Tibial artery (tissue), 4 donors: ENCODE measurements around the gene CHST11.

ENCODE experiments used
- DNase-seq, 2 donors: peaks; one replicate each; pipeline ENCODE4 v3.0.0-alpha.2; 2019
- H3K27ac ChIP-seq, 2 donors: fragments of 200-600 bp; sonication (generic) in 1 of 2; 1 replicate in 1 of 2; 2 replicates in 1 of 2; pipeline ENCODE4 v1.5.1; 2018 to 2019; ENCODE audit warnings: mild to moderate bottlenecking in 1 of 2
- H3K27me3 ChIP-seq, 2 donors: fragments of 200-600 bp; sonication (generic) in 1 of 2; one replicate each; pipeline versions ENCODE4 v1.5.1 to v1.6.0; 2016 to 2019
- H3K36me3 ChIP-seq, 3 donors: fragments of 200-600 bp; sonication (generic) in 2 of 3; one replicate each; pipeline ENCODE4 v1.5.1; 2016 to 2019; ENCODE audit warnings: mild to moderate bottlenecking in 2 of 3
- H3K4me1 ChIP-seq, 4 donors: fragments of 200-600 bp; sonication (generic) in 2 of 4; 1 replicate in 3 of 4; 2 replicates in 1 of 4; pipeline ENCODE4 v1.5.1; 2016 to 2019
- H3K4me3 ChIP-seq, 2 donors: fragments of 200-600 bp; sonication (generic) in 1 of 2; 1 replicate in 1 of 2; 2 replicates in 1 of 2; pipeline ENCODE4 v1.5.1; 2018 to 2019; ENCODE audit warnings: mild to moderate bottlenecking in 2 of 2
- H3K9me3 ChIP-seq, 3 donors: fragments of 200-600 bp; sonication (generic) in 1 of 3; one replicate each; pipeline ENCODE4 v1.5.1; 2016 to 2019
- CTCF ChIP-seq, 2 experiments: fragments of 200-600 bp in 1 of 2; fragments of 450-650 bp in 1 of 2; IDR thresholded peaks; one replicate each; pipeline ENCODE4 v1.5.1; 2017 to 2019; ENCODE audit warnings: antibody characterized with exemption in 2 of 2, mild to moderate bottlenecking in 1 of 2, moderate library complexity in 1 of 2
- intact Hi-C: fragments of 100-400 bp; cut with DNase I; formaldehyde crosslinking; loops from one replicate; pipeline ENCODE4 v1.15.0; 2023; ENCODE audit warnings: low total_unique reads

CHST11 gene

DNA sequence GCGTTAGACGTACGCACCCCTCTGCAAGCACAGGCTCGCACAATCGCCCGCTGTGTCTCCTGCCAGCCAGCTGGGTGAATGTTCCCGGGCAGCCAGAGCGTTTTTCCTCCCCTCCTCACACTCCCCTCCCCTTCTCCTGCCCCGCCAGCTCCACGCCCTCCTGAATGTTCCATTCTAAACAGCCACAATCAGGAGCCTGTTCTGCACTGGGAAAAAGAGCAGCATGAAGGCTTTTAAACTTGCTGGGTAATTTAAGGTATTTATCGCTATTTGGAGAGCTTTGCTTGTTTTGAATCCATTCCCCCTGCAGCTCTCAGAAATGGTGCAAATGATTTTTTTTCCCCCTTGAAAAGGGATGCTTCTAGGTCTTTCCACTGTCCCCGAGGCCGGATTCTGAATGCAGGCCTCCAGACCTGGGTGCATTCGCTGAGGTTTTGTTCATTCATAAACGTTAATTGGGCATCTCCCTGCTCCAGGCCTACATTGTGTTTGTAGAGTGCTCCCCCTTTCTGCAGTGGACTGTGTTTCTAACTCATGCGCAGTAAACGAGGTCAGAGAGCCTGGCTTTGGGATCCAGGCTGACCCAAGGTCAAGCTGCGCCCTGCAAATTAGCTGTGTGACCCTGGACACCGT, 212.5 kb downstream of the CHST11 start:
- Histone ChIP-seq H3K4me3 (peak overlapping the region in 1 of 2 donors; percentile 2), H3K27ac (peak overlapping the region; percentile 74 to 75), H3K36me3 (no peaks in the 10 kb centered on the region), H3K27me3 (no peaks in the 10 kb centered on the region), H3K9me3 (no peaks in the 10 kb centered on the region), H3K4me1 (peaks cover 6 to 63% (median 49%) of the 10 kb centered on the region in 4 donors)
- TF ChIP-seq CTCF (IDR thresholded peaks at IDR 0.05), result no peak
- intact Hi-C loops, result no loop called here
- DNase-seq, result peak in 1 of 2 donors; percentile 90

GRCh38 chr12:104669851-104670337, 213.1 kb downstream of the CHST11 start:
- Histone ChIP-seq H3K27ac (peak overlapping the region; percentile 74 to 75), H3K9me3 (no peaks in the 10 kb centered on the region)
- intact Hi-C loops, result loop anchor here (5.0 kb wide), 1 partner anchor 213 kb away; the partner anchor contains the start of gene CHST11

GRCh38 chr12:104670439-104671408, 214.0 kb downstream of the CHST11 start:
- Histone ChIP-seq H3K4me3 (no peak overlapping the region), H3K27ac (peak overlapping the region; percentile 74 to 75)

More at GRCh38 chr12:104669851-104670337, 213.1 kb downstream of the CHST11 start:
- H3K27me3 ChIP-seq, result no peaks in the 10 kb centered on the region
- no peak for TF ChIP-seq CTCF (IDR thresholded peaks at IDR 0.05)
- H3K4me3 ChIP-seq, result no peak overlapping the region
- H3K36me3 ChIP-seq, result no peaks in the 10 kb centered on the region
- peak in 1 of 2 donors; percentile 40 for DNase-seq
- peaks cover 6 to 64% (median 49%) of the 10 kb centered on the region in 4 donors for H3K4me1 ChIP-seq

DNA sequence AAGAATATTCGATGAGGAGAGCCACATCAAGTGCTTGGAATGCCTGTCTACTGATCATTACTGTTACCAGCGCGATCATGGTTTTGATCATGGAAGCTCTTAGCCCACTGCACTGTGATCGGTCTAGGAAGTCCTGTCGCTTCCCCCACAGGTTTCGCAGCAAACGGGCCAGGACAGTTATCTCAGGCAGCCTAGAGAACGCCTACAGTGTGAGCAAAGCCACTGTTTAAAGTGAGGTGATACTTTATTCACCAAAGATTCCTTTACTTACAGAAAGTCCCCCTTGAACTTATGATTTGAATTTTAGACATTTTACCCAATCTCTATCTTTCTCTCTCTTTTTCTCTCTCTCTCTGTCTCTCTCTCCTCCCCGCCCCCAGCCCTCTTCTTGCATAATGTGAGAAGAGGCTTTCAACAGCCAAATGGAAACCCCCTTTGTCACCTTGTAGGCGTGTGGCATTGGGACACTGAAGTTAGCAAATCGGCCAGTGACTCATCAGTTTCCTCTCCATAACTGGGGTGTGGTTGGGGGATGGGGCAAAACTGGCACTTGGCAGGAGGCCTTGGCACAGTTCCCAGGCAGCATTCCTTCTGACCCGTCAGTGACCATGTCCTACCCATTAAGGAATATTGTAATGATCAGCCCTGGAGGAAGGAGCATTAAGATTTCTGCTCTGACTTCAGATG, 214.8 kb downstream of the CHST11 start:
- peaks cover 6 to 64% (median 49%) of the 10 kb centered on the region in 4 donors for H3K4me1 ChIP-seq
- intact Hi-C loops, result loop anchor here (5.0 kb wide), 1 partner anchor 214 kb away; the partner anchor contains the start of gene CHST11
- H3K4me3 ChIP-seq, result no peak overlapping the region
- DNase-seq, result peak; percentile 90 to 97
- peak in 1 of 2 experiments; percentile 28 for TF ChIP-seq CTCF (IDR thresholded peaks at IDR 0.05)
- no peaks in the 10 kb centered on the region for H3K9me3 ChIP-seq
- no peaks in the 10 kb centered on the region for H3K36me3 ChIP-seq
- H3K27ac ChIP-seq, result peak overlapping the region; percentile 74 to 75
- no peaks in the 10 kb centered on the region for H3K27me3 ChIP-seq

More at GRCh38 chr12:104670439-104671408, 214.0 kb downstream of the CHST11 start:
- Histone ChIP-seq H3K27me3 (no peaks in the 10 kb centered on the region), H3K4me1 (peaks cover 6 to 64% (median 49%) of the 10 kb centered on the region in 4 donors), H3K36me3 (no peaks in the 10 kb centered on the region), H3K9me3 (no peaks in the 10 kb centered on the region)
- no peak for TF ChIP-seq CTCF (IDR thresholded peaks at IDR 0.05)
- no peak for DNase-seq
- intact Hi-C loops, result loop anchor here (5.0 kb wide), 1 partner anchor 213 kb away; the partner anchor contains the start of gene CHST11

- Histone ChIP-seq H3K27ac (peak overlapping the region; percentile 74 to 75), H3K36me3 (no peaks in the 10 kb centered on the region), H3K27me3 (no peaks in the 10 kb centered on the region), H3K4me3 (no peak overlapping the region), H3K9me3 (no peaks in the 10 kb centered on the region), H3K4me1 (peaks cover 6 to 64% (median 49%) of the 10 kb centered on the region in 4 donors)
- intact Hi-C loops, result loop anchor here (5.0 kb wide), 1 partner anchor 215 kb away; the partner anchor contains the start of gene CHST11
- TF ChIP-seq CTCF (IDR thresholded peaks at IDR 0.05), result no peak
- DNase-seq, result no peak
These were observed 215.3 kb downstream of the CHST11 start for GRCh38 chr12:104672096-104672445.
